Measurements from ENCODE around the gene SCEL. TPM values are rescaled to one million over a fixed set of nuclear protein-coding genes. Genes with fewer than 3 reads are reported as not detected.

Gene SCEL
- total and polyA plus RNA-seq, 10 donors: 0.04 to 0.29 TPM; not detected in 8

DNA sequence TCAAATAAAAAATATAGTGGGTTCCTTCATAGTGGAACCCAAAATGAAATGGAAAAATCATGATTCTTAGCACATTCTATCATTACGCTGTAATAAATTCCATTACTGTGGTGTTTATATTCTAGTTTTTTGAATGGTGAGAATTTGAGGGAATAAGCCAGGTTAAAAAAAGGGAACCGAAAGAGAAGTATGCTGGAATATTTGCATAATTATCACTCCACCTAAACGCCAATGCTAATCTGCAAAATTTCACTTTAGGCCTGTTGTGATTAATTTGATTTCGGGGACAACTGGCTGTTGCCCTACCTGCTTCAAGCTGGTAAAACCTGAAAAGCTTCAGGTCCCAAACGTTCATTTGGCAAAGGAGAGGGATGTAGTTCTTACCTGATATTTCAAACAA lies 32.1 kb upstream of the SCEL start:
- H3K36me3 ChIP-seq: no peaks in the 10 kb centered on the region
- no peaks in the 10 kb centered on the region for H3K27me3 ChIP-seq (replicated peaks in 1 of 7)
- DNase-seq: no peak
- no peak overlapping the region for H3K4me3 ChIP-seq
- H3K9me3 ChIP-seq: no peaks in the 10 kb centered on the region
- WGBS, 5 donors: 66 to 78% (median 76%) methylated on average over 5 of the region's 5 CpGs
- TF ChIP-seq POLR2AphosphoS5 (IDR thresholded peaks at IDR 0.05): no peak
- no peak overlapping the region for H3K27ac ChIP-seq
- peaks cover 0 to 20% (median 6%) of the 10 kb centered on the region in 6 donors for H3K4me1 ChIP-seq
- intact Hi-C loops (cut with DNase I; ENCODE audit: low total_unique reads): no loop called here

DNA sequence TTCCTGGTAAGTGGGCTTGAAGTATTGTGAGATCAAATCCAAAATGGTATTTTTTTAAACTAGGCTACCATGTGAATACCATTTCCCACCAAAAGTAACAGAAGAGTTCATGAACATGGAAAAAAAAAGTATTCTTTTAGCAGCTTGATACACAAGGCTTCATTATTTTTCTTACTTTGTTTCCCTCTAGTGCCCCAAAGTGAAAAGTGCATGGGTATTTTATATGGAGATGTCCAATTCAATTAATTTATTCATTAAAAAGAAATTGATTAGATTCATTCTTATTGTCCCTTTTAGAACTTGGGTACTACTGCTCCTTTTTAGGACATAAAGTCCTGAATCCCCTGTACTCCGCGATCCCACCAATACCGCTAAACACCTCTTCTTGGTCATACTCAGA lies 28.6 kb upstream of the SCEL start:
- intact Hi-C loops (cut with DNase I; ENCODE audit: low total_unique reads): no loop called here
- TF ChIP-seq CTCF (IDR thresholded peaks at IDR 0.05 in 8 of 11, conservative IDR thresholded peaks at IDR 0.05 in 3 of 11) (peak in 1 of 11 experiments; percentile 15), POLR2A (IDR thresholded peaks at IDR 0.05) (no peak), POLR2AphosphoS5 (IDR thresholded peaks at IDR 0.05) (no peak)
- no peaks in the 10 kb centered on the region for H3K27me3 ChIP-seq (replicated peaks in 1 of 7)
- H3K27ac ChIP-seq: no peak overlapping the region
- no peak for DNase-seq
- WGBS, 5 donors: 97 to 99% (median 98%) methylated on average over 3 of the region's 3 CpGs
- no peaks in the 10 kb centered on the region for H3K9me3 ChIP-seq
- no peaks in the 10 kb centered on the region for H3K36me3 ChIP-seq
- H3K4me3 ChIP-seq: no peak overlapping the region
- peaks cover 0 to 27% (median 10%) of the 10 kb centered on the region in 6 donors for H3K4me1 ChIP-seq

DNA sequence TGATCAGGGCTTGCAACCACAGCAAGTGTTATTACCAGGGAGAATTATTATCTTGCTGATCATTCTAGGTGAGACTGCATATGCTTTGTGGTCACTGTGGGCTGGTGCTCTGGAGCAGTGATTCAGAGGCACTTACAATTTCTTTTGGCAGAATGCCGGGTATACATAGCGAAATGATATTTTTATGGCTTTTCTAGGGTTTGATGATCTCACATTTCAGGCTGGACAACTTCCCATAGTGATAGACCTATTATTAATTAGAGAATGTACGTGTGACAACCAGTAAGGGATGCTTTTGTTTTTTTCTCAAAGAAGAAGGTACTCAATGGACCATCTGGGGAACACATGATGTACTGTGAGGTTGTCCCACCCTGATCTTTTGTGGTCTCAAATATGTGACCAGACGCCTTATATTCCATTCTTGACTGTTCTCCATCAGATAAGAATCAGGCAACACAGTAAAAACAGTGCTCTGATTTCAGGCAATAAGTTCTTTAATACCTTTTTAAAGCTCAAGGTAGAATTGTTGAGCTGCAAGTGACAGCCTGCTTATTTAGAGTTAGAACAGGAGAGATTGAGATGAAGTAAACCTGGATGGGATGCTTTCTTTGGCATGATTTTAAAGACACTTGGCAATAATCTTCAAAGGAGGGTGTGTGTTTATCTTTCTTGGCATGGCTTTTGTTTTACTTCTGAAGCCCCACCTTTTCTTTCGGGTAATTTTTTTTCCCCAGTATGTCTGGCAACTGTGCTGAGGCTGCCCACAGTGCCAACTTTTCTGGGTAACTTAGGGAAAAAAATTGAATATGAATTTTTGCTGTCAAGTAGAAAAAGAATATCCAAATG lies 27.4 kb upstream of the SCEL start:
- Histone ChIP-seq H3K9me3 (no peaks in the 10 kb centered on the region), H3K4me3 (no peak overlapping the region), H3K27ac (no peak overlapping the region), H3K27me3 (replicated peaks in 1 of 7) (no peaks in the 10 kb centered on the region), H3K4me1 (peaks cover 0 to 16% (median 6%) of the 10 kb centered on the region in 6 donors), H3K36me3 (no peaks in the 10 kb centered on the region)
- intact Hi-C loops (cut with DNase I; ENCODE audit: low total_unique reads): no loop called here
- no peak for TF ChIP-seq POLR2A (IDR thresholded peaks at IDR 0.05)
- no peak for TF ChIP-seq POLR2AphosphoS5 (IDR thresholded peaks at IDR 0.05)
- no peak for TF ChIP-seq CTCF (IDR thresholded peaks at IDR 0.05 in 8 of 11, conservative IDR thresholded peaks at IDR 0.05 in 3 of 11)
- DNase-seq: no peak
- 71 to 85% (median 79%) methylated on average over 5 of the region's 5 CpGs for WGBS, 5 donors

GRCh38 chr13:77508959-77509620 lies 26.4 kb upstream of the SCEL start:
- Histone ChIP-seq H3K36me3 (no peaks in the 10 kb centered on the region), H3K4me1 (peaks cover 0 to 16% (median 5%) of the 10 kb centered on the region in 6 donors), H3K9me3 (no peaks in the 10 kb centered on the region), H3K4me3 (no peak overlapping the region), H3K27ac (no peak overlapping the region), H3K27me3 (replicated peaks in 1 of 7) (no peaks in the 10 kb centered on the region)
- TF ChIP-seq CTCF (IDR thresholded peaks at IDR 0.05 in 8 of 11, conservative IDR thresholded peaks at IDR 0.05 in 3 of 11) (no peak), POLR2AphosphoS5 (IDR thresholded peaks at IDR 0.05) (no peak), POLR2A (IDR thresholded peaks at IDR 0.05) (no peak)
- intact Hi-C loops (cut with DNase I; ENCODE audit: low total_unique reads): no loop called here
- no peak for DNase-seq
- 28 to 30% (median 29%) methylated on average over 4 of the region's 4 CpGs for WGBS, 5 donors
